DND-41 (cell line): ENCODE measurements around the gene FFAR2.

ENCODE experiments used
- EZH2 ChIP-seq: IDR thresholded peaks from 3 replicates; pipeline ENCODE4 v1.6.1; 2012; ENCODE audit warnings: borderline replicate concordance, low read depth, mild to moderate bottlenecking, moderate library complexity, low read length, inconsistent platforms; ENCODE audit not compliant: severe bottlenecking
- TF ChIP-seq, protein P1 (sequence below): IDR thresholded peaks from 2 replicates; pipeline ENCODE4 v1.5.1; 2012; ENCODE audit warnings: borderline replicate concordance, low read length, moderate library complexity, mild to moderate bottlenecking; ENCODE audit not compliant: poor library complexity, severe bottlenecking; ENCODE audit errors: extremely low read depth

GRCh38 chr19:35431145-35431807 is 16.8 kb upstream of the FFAR2 start:
- TF ChIP-seq, protein P1, sequence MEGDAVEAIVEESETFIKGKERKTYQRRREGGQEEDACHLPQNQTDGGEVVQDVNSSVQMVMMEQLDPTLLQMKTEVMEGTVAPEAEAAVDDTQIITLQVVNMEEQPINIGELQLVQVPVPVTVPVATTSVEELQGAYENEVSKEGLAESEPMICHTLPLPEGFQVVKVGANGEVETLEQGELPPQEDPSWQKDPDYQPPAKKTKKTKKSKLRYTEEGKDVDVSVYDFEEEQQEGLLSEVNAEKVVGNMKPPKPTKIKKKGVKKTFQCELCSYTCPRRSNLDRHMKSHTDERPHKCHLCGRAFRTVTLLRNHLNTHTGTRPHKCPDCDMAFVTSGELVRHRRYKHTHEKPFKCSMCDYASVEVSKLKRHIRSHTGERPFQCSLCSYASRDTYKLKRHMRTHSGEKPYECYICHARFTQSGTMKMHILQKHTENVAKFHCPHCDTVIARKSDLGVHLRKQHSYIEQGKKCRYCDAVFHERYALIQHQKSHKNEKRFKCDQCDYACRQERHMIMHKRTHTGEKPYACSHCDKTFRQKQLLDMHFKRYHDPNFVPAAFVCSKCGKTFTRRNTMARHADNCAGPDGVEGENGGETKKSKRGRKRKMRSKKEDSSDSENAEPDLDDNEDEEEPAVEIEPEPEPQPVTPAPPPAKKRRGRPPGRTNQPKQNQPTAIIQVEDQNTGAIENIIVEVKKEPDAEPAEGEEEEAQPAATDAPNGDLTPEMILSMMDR, result no peak
- no peak for TF ChIP-seq EZH2
